Stimulated activated naive CD4-positive, alpha-beta T cell treated with Interleukin-2 at 50 U/mL for 16 hours (primary cell): ENCODE results near the gene MLPH.

ENCODE experiments used
- DNase-seq: peaks from one replicate; lab custom pipeline; 2025; lab: John Stamatoyannopoulos, UW

MLPH gene, protein sequence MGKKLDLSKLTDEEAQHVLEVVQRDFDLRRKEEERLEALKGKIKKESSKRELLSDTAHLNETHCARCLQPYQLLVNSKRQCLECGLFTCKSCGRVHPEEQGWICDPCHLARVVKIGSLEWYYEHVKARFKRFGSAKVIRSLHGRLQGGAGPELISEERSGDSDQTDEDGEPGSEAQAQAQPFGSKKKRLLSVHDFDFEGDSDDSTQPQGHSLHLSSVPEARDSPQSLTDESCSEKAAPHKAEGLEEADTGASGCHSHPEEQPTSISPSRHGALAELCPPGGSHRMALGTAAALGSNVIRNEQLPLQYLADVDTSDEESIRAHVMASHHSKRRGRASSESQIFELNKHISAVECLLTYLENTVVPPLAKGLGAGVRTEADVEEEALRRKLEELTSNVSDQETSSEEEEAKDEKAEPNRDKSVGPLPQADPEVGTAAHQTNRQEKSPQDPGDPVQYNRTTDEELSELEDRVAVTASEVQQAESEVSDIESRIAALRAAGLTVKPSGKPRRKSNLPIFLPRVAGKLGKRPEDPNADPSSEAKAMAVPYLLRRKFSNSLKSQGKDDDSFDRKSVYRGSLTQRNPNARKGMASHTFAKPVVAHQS

GRCh38 chr2:237486819-237487448, at the start of gene MLPH:
TSS of gene MLPH (plus strand) at chr2:237487251. CDS start at chr2:237493427, 6,176 bp downstream.
- DNase-seq: no peak

DNA sequence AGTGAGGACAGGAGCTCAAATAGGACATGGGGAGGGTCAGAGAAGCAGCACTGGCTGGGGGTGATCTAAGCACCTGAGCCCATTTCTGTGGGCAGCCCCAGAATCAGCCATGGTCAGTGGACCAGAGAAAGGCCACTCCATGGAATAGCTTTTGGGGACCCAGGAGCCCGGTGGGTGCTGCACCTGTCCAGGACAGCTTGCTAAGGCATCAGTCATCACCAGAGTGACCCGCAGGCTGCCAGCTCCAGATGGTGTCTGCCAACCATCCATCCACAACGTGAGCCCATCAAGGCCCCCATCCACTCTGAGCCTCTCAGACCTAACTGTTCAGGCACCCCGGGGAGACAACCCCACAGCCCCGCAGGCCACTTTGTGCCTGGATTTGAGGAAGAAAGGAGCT, 49.5 kb upstream of the MLPH start:
- DNase-seq: no peak

DNA sequence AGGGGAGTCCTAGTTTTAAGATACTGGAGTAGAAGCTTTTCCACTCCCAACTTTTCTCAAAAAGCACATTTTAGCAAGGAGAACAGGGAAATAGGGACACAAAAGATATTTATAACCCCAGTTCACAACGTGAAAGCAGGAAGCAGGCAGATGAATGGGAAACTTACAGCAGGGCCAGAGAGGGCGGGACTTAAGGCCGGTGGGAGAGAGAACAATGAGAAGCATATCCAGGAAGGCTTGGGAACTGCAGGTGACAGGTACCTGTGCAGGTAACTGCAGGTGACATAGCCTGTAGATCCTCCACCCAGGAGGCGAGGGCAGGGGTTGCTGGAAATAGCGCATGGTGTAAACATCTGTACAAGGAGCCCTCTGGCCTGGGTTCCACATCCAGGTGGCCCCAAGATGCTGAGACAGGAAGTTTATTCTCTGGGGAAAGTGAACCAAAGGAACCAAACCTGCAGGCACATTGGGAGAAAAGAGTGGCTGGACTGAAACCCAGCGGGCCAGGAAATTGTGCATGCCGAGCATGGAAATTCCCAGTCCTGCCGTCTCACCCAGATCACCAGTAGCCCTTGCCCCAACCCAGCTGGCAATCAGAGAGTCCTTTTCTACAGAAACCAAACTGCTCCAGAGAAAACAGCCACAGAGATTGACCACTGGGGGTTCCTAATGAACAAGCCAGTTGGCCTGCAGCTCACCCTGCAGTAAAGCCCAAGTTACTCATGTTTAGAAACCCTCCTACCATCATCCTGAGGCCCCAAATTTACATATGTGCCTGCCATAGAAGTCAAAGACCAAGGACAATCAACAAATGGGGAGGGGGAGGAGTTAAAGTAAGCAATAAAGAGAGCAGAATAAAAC, 48.7 kb upstream of the MLPH start:
- no peak for DNase-seq

GRCh38 chr2:237440819-237441281, 46.2 kb upstream of the MLPH start:
- peak; percentile 64 for DNase-seq

DNA sequence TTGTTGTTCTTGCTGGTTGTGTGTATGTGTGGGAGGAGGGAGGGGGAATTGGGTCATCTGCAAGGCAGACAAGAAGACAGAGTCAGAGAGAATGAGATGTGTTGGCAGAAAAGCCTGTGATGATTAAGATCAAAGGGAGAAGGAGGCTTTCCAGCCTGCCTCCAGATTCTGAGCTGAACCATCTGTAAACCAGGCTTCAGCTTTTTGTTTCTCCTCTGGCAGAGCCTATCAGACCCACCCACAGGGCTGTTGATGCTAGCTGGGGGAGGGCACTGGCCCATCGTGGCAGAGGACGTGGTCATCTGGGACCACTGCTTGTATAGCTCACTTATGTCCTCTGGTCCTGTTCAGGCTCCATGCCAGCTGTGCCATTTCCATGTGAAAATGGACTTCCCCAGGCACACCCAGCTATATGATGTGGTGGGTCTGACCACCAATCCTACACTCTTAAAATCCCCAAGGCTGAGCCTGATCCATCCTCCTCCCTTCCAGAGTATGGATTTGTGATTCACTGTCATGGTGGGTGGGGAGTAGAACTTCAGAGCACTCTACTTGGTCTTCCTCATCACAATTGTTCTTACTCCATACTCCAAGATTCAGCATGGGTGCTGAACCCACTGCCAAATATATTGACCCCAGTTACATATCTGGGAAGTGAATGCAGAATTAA, 45.3 kb upstream of the MLPH start:
- peak; percentile 48 for DNase-seq

DNA sequence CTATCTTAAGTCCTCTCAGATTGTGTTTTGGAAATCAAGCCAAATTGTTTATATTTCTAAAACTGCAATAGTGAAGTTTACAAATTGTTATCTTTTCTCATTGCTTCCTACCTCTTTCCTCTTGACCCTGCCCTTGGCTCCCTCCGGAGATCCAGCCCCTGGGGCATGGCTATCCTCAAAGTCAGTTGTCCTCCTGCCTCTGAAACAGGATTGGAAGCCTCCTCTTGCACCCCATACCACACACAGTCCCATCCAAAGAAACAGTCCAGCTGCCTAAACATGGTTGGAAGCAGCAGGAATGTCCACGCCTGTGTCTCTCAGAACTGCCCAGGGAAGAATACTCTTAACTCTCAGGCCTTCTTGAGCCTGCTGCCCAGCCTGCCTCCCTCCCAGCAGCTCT, 43.0 kb upstream of the MLPH start:
- DNase-seq: no peak

DNA sequence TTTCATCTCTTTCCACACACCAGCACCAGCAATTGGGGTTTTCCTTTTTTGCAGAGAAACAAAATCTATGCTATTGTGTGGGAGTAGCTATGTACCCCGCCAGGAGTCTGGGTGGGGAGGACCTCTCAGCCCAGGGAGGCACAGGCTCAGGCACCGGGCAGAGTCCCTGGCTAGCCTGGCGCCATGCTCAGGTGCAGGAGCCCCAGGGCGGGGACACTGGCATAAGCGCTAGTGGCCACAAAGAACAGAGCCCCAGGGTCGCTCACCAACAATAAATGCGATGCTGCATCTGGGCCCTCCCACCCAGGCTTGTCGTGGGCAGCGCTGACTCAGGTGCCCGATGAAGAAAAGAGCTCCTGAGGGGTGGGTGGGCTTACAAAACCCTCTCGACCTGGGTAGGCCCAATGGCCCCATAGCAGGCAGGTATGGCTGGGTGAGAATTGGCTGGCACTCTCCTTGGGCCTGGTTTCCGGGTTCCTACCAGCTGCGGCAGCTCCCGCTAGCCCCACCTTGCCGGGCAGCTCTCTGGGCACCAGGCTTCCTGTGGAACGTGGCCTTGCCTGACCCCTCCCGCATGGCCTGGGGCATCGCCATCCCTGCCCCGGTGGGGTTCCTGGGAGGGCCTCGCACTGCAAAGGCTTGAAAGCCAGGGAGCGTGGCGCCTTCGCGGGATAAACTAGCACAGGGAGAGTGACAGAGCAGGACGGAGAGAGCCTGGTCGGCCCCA, 41.3 kb upstream of the MLPH start:
- DNase-seq: no peak

- no peak for DNase-seq
Observed at GRCh38 chr2:237446338-237446665, 40.7 kb upstream of the MLPH start.

GRCh38 chr2:237447496-237447895, 39.6 kb upstream of the MLPH start:
- no peak for DNase-seq

- no peak for DNase-seq
Observed at GRCh38 chr2:237448171-237448570, 38.9 kb upstream of the MLPH start.

- no peak for DNase-seq
Observed at GRCh38 chr2:237448626-237449025, 38.4 kb upstream of the MLPH start.

DNA sequence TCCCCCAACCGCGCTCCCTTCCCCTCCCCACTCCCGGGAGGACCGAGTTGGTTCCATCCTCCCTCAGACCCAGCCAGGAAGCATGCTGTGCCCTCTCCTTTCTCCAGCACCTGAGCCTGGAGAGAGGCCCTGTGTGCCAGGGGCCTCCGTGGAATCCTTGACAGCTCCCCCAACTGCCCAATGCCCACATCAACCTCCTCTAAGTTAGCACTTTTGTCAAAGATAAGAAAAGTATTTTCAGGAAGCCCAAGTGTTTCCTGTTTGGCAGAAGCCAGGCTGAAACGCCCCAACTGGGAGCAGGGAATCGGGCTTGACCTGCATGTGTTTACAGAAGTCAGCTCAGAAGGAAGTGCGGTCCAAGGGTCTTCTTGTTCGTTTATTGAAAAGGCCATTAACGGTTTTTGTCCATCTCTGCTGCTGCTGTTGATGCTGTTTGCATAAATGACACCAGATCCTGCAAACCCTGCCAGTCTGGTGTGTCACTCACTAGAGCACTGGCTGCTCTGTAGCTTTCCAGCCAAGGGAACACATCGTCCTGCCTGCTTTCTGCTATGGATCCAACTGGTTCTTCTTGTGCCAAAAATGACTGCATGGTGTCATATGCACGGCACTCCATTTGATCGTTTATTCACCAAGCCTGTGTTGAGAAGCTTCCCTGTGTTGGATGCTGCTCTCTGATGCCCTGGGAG, 37.7 kb upstream of the MLPH start:
- no peak for DNase-seq

DNA sequence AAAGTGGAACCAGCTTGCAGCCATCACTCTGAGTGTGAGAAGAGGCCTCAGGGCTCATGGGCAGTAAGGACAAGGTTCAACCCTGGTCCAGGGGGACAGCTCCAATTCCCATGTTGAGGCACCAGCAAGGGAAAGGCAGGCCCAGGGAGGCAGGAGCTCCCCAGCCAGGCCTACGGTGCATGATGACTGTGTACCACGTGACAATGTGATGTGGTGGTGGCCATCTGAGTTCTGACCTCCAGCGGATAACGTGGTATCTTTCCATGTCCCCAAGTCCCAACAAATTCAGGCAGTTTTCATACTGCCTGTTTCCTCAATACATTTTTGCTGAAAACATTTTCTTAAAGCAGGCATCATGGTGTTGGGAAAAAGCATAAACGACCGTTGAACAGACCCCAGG, 36.9 kb upstream of the MLPH start:
- DNase-seq: no peak

DNA sequence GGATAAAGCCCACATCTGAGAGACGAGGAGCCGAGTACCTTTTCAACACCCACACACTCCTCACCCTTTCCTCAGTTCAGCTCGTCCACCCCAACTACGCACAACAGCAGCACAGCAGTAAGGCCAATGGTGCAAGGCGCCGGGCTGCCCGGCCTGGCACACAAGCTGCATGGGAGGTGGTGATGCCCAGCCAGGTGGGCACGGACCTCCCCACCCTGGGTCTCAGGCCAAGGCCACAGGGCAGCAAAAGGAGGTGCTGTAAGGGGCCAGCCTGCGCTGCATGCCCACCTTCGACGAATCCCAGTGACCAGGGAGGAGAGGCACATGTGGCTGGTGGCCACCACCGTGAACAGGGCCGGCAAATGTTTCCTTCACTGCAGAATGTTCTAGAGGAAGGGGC, 36.5 kb upstream of the MLPH start:
- no peak for DNase-seq

GRCh38 chr2:237451643-237452469, 35.2 kb upstream of the MLPH start:
- DNase-seq: no peak

GRCh38 chr2:237452861-237453260, 34.2 kb upstream of the MLPH start:
- no peak for DNase-seq

DNA sequence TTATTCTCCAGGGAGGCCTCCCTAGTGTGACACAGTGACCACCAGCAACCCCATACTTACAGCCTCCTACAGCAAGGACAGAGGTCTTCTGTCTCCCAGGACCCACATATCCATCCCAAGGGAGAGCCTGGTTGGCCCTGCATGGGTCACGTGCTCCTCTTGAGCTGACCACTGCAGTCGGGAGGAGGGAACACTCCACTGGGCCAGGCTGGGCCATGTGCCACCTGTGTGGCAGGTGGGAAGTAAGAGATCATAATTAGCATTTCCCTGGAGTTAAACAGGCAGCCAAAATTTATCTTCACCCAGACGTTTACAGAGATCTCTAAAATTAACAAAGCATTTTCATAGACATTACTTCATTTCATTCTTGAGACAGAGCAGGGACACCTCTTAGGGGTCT, 33.4 kb upstream of the MLPH start:
- no peak for DNase-seq

GRCh38 chr2:237455764-237456163, 31.3 kb upstream of the MLPH start:
- no peak for DNase-seq

DNA sequence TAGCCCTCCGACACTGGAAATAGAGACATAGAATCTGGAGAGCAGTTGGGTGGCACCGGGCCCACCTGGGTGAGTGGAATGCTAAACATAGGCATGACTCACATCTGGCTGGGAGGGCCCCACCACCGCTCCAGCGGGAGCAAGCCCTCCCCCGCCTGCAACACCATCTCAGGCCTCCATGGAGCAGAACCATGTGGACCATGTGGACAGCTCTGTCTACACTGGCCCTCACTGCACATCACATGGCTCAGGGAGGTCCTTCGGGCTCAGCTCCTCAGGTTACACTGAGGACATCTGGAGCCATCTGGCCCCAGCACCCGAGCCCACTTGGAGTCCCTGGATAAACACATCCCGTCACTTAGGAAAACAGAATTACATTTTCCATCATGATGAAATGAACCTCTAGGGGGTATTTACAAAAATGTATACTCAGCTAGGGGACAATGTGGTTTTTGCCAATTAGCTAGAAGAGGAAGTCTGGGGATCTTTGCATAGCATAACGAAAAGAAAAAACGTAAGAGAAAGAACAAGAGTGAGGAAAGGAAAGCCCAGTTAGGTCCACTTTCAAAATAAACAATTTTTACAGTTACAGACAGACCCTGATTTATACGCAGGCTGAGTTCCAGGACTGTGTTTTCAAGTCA, 30.7 kb upstream of the MLPH start:
- no peak for DNase-seq
